ENCODE measurements around the gene CKB. TPM values are rescaled to one million over a fixed set of nuclear protein-coding genes. Genes with fewer than 3 reads are reported as not detected.
"Not testable (repeated sequence)": the region's sequence is repeated elsewhere in the genome, so short reads cannot be mapped to it uniquely, and the experiment has no call there.

Gene CKB
- total RNA-seq, 1 experiment from 2014 or later = 46.7 TPM

DNA sequence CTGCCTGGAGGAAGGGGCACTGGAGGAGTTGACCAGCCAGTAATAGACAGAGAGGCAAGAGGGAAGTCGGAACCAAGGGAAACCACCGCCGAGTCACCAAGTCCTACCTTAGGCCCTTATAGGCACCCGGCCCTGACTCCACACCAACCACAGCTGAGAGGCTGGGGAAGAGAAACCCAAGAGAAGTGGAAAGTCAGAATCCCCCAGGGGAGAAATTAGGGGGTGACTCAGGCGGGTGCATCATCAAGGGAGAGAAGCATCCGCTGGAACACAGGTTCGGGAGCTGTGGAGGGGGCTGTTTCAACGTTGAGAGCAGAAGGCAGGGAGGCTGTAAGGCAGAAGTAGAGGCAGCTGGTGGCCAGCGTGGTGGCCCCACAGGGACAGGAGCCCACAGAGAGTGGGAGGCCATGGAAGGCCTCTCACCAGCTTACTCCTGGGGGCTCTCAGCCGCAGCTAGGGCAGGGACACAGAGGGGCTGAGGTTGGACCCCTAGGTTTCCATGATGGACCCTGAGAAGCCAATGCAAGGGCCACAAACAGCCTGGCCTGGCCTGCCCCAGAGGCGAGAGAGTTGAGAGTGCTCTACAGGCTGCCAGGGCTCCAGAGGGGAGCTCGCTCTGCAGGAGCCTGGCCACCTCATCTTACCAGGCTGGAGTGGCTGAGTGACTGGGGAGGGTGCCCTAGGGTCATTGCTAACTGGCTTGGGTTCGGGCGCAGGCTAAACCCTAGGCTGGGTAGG is 4.9 kb upstream of the CKB start:
- peak; percentile 93 for DNase-seq (ENCODE audit: low read depth)

DNA sequence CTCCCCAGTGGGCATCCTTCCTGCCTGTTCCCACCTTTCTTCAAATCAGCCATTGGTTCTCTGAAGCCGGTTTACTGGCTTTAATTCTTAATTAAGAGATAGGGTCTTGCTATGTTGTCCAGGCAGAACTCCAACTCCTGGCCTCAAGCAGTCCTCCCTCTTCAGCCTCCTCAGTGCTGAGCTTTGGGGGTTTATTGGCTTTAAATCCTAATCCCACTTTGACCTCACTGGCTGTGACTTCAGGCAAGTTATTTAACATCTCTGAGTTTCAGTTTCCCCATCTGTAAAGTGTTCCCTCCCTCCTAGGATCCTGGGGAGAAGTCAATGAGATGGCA is 4.3 kb upstream of the CKB start:
- DNase-seq (ENCODE audit: low read depth) = no peak

- no peak for DNase-seq (ENCODE audit: low read depth)
Measured at GRCh38 chr14:103526247-103526913, 3.8 kb upstream of the CKB start.

DNA sequence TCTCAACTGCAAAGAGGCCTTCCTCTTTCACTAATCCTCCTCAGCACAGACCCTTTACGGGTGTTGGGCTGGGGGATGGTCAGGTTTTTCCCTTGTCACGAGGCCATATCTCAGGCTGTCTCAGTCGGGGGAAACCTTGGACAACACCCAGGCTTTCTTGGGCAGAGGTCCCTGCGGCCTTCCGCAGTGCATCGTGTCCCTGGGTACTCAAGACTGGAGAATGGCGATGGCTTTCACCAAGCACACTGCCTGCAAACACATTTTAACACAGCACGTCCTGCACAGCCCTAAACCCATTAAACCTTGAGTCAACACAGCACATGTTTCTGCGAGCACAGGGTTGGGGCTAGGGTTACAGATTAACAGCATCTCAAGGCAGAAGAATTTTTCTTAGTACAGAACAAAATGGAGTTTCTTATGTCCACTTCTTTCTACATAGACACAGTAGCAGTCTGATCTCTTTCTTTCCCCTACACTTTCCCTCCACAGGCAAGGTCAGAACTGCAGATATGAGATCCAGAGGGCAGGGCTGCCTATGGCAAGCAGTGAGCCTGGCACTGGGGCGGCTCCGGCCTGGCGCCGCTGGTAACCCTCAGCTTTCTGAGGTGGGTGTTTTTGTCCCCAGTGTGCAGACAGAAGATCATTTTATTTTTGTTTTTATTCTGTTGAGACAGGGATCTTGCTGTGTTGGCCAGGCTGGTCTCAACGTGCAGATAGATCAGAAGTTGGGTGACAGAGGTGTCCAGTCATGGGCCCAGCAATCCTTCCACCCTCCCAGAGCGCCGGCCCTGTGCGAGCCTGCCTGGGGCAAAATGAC is 3.0 kb upstream of the CKB start:
- not testable (repeated sequence) for DNase-seq (ENCODE audit: low read depth)

DNA sequence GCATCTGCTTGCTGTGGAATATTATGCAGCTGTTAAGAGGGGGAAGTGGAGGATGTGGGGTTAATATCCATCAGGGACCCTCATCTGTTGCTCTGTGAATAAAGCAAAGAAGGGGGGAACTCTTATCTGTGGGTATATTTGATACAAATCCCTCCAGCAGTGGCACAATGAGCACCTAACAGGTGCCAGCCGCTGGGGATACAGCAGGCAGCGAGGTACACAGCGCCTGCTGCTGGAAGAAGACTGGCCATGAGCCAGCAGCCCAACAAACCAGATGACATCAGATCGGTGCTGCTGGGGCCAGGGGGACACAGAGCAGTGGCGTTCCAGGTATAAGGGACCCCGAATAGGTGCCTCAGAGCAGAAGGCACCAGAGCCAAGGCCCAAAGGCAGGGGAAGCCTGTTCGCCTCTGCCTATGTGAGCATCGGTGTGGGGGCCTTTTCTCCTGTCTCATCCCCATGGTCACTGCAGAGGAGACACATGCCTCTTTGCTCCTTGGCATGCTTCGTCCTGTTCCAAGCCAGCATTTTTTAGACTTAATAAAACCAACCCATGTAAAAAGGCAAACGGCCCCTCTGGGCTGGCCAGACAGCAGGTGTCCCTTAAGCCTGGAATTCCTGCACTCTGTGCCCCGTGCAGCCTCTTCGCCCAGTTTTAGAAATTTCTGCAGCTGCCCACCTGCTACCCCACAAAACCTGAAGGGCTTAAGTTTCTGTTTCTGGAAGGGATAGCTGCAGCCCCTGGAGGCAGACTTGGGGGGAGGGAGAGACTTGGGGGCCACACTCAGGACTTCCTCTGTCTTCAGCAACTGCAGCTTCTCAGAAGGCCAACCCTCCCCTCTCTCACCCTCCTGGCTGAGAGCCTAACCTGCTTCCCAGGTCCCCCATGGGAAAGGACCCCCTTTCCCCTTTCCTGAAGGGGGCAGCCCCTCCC is 1.6 kb upstream of the CKB start:
- no peak for DNase-seq (ENCODE audit: low read depth)

- DNase-seq (ENCODE audit: low read depth) = no peak
Measured at GRCh38 chr14:103523575-103523954, 935 bp upstream of the CKB start.

- no peak for DNase-seq (ENCODE audit: low read depth)
Measured at GRCh38 chr14:103521951-103522563, 573 bp downstream of the CKB start.

DNA sequence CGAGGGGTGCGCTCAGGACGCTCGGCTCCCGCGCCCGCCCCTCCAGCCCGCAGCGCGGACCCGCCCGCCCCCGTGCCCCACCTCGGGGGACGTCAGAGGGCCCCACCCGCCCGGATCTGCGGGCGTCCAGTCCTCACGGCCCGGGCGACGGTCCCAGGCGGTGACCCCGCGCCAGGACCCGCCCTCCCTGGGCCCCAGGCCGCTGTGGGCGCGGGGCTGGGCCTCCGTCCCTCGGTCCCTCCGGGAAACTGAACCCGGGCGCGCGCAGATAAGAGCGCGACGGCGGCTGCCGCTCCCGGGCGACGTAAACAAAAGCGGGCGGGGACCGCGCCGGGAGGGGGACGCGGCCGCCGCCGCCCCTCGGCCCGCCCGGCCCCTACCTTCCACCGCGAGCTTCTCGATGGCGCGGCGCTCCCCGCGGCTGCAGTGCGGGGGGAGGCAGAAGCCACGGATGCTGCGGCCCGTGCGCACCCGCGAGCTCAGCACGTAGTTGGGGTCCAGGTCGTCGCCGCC is 1.1 kb downstream of the CKB start:
- DNase-seq (ENCODE audit: low read depth) = no peak

DNA sequence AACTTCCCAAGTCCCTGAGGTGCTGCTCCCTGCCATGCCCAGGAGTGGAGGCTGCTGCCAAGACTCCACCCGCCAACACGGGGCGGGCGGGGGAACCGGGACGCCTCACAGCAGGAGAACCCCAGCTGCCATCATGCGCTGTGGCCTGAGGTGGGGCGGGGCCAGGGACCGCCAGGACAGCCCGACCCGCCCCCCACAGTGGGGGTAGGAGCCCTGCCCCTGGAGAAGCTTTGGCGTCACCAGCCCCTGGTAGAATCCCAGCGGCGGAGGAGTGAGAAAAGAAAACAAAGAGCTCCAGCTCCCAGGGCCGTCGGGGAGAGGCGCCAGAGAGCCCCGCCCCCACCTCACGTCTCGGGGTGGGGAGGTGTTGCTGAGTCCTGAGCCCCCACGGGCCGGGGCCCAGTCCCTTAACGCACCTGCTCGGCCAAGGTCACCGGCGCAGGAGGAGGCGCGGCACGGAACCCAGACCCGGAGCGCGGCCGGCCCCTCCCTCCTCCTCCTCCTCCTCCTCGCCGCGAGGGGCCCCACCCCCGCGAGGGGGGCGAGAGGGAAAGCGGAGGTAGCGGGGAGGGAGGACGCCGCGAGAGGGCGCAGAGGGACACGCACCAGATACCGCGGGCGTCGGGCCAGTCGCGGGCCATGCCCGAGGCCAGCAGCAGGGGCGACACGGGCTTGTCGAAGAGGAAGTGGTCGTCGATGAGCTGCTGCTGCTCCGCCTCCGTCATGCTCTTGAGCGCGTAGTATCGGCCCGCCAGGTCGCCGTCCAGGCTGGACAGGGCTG is 1.8 kb downstream of the CKB start:
- DNase-seq (ENCODE audit: low read depth) = peak; percentile 38

DNA sequence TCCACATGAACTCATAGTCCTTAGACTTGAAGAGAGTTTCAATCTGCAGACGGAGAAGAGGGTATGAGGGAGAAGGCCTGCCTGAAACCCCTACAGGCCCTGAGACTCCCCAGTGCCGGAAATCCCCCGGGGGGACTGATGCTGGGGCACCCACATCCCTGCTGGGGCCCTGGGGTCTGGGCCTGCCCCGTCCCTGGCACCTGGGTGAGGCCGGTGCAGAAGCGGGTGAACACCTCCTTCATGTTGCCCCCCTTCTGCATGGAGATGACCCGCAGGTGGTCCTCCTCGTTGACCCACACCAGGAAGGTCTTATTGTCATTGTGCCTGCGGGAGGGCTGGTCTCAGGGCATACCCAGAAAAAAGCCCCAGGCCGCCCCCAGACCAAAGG is 2.4 kb downstream of the CKB start:
- DNase-seq (ENCODE audit: low read depth) = no peak

DNA sequence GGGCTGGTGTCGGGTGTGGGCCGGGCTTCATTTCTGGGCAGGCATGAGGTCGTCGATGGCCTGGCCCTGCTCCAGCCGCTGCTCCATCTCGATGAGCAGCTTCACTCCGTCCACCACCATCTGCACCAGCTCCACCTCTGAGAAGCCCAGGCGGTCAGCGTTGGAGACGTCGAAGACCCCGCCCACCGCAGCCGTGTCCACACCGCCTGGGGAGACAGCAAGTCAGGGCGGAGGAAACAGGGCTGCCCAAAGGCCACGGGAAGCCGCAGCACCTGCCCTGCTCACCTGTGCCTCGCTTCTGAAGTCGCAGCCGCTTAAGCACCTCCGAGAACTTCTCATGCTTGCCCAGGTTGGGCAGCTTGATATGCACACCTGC is 2.8 kb downstream of the CKB start:
- no peak for DNase-seq (ENCODE audit: low read depth)

GRCh38 chr14:103519043-103519836 is 3.4 kb downstream of the CKB start:
- no peak for DNase-seq (ENCODE audit: low read depth)

DNA sequence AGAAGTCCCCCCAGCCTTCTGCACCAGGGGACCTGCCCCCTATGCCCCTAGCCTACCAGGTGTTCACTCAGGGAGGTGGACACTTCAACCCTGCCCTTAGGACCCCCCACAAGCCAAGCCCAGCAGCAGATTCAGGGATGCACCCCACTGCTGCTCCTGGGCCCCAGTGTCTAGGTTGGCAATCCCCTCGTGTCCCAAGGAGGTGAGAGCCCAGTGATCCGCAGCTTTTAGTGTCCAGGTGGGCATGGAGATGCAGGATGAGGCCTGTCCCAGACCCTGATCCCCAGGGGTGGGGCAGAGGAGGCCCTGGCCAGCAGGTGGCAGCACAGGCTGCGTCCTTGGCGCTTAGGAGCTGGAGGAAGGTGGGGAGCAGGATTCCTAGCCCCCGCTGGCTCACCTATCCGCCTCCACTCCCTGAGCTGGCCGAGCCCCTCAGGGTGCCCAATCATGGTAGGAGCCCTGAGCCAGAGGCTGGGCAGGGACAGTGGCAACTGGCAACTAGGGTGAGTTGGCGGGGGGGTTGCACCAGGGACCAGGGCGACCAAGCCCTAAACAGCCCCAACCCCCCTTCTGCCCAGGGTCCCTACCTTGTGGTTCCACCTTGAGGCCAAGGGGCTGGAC is 4.1 kb downstream of the CKB start:
- no peak for DNase-seq (ENCODE audit: low read depth)

DNA sequence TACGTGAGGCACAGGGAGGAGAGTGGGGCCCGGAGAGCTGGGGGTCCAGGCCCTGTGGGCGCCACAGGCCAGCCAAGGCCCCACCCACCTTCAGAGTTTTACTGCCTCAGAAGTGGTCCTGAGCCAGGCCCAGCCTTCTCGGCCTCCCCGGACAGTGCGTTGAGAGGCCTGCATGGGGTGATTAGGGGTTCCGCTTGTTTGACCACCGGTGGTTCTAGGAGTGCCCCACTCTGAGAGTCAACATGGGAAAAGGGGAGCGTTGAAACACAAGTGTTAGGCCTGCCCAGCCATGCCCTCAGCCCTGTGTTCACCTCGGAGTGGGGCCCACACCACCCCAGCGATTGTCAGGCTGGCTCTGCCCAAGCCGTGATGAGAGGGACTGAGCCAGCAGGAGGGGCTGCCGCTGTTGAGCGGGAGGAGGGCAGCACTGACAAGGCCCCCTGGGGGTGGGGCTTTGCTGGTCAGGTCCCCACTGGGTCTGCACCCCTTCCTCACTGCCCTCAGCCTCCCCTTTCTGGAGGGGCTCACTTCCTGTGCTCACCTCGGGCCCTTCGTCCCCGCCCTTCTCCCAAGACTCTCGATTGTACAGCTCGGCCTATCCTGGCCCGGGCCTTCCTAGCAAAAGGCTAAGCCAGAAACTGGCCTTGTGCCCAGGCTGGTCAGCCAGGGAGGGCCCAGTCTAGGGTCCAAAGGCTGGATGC is 4.8 kb downstream of the CKB start:
- DNase-seq (ENCODE audit: low read depth) = no peak

GRCh38 chr14:103517174-103517566 is 5.5 kb downstream of the CKB start:
- DNase-seq (ENCODE audit: low read depth) = no peak

DNA sequence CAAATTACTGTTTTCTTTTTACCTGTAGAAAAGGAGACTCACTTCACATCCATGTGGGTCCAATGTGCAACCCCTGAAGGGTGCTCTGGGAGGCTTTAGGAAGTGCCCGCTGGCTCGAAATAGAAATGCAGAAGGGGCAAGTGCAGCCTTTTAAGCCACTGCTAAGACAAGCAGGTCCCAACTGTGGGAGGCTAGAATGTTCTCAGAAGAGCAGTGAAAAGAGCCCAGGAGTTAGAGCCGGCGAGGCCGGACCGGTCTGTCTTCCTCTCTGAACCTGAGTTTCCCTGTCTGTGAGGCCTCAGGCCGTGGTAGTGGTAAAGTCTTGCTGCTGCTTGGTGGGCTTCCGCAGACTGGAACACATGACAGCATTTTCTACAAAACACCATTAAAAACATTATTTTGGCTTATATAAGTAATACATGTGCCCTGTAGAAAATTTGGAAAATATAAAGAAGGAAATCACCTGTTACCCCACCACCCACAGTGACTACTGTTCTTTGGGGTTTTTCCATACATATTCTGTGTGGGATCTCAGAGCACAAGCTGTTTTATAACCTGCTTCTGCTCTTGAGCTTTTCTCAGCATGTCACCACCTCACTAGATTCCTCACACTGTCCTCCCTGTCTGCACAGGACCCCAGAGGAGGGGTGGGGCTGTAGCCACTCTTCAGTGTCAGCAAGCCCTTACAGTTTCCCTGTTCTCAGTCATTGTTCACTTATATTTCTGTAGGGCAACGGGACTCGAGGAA is 6.0 kb downstream of the CKB start:
- DNase-seq (ENCODE audit: low read depth) = no peak

- no peak for DNase-seq (ENCODE audit: low read depth)
Measured at GRCh38 chr14:103514596-103515421, 7.8 kb downstream of the CKB start.

Measured in LHCN-M2 (cell line).